ENCODE results near the gene PTOV1.

GRCh38 chr19:49894011-49894664 lies 43.2 kb downstream of the PTOV1 start:
- TF ChIP-seq GATA2 (IDR thresholded peaks at IDR 0.05; ENCODE audit: low read depth, low read length) (no peak), GATA3 (IDR thresholded peaks at IDR 0.05; ENCODE audit: low read depth, low read length) (no peak)

Measured in SH-SY5Y (cell line).